Left lung (tissue), 10 donors: ENCODE results near the gene COG5. TPM values are rescaled to one million over a fixed set of nuclear protein-coding genes. Genes with fewer than 3 reads are reported as not detected.
A peak's percentile ranks its signal among the peaks of the same experiment; 100 is the strongest.
"Not testable (repeated sequence)": the region's sequence is repeated elsewhere in the genome, so short reads cannot be mapped to it uniquely, and the experiment has no call there.

Experiments
- ATAC-seq: fragments of 200-7000 bp; cut with Tn5 transposase; one replicate; pipeline ENCODE4 v1.9.1; 2020; ENCODE audit warnings: moderate library complexity
- DNase-seq, 4 donors: peaks; one replicate each; pipeline ENCODE4 v3.0.0-alpha.2; 2013 to 2020
- H3K27ac ChIP-seq, 2 donors: fragments of 200-600 bp; sonication (generic) in 1 of 2; one replicate each; pipeline versions ENCODE4 v1.5.0 to v1.8.0; 2020 to 2021
- H3K27me3 ChIP-seq, 2 donors: fragments of 200-600 bp; sonication (generic) in 1 of 2; one replicate each; pipeline versions ENCODE4 v1.5.0 to v1.8.0; 2020 to 2021
- H3K36me3 ChIP-seq, 2 donors: fragments of 200-600 bp; sonication (generic) in 1 of 2; one replicate each; pipeline versions ENCODE4 v1.5.0 to v1.8.0; 2020 to 2021
- H3K4me1 ChIP-seq, 2 donors: fragments of 200-600 bp; one replicate each; pipeline ENCODE4 v1.8.0; 2021
- H3K4me3 ChIP-seq, 2 donors: fragments of 200-600 bp; sonication (generic) in 1 of 2; one replicate each; pipeline versions ENCODE4 v1.5.0 to v1.8.0; 2020 to 2021; ENCODE audit warnings: mild to moderate bottlenecking in 1 of 2
- H3K9me3 ChIP-seq, 2 donors: fragments of 200-600 bp; sonication (generic) in 1 of 2; one replicate each; pipeline versions ENCODE4 v1.5.0 to v1.8.0; 2020 to 2021
- CTCF ChIP-seq, 2 donors: fragments of 200-600 bp; sonication (generic) in 1 of 2; IDR thresholded peaks; one replicate each; pipeline versions ENCODE4 v1.5.0 to v1.8.0; 2021; ENCODE audit warnings: antibody characterized with exemption in 2 of 2
- intact Hi-C, 2 donors: fragments of 100-400 bp; cut with DNase I; formaldehyde crosslinking; loops; one replicate each; pipeline versions ENCODE4 v1.11.2 to v1.14.2; 2022
- polyA plus RNA-seq, 6 donors: library from polyadenylated mRNA; unstranded; fragments of 120-200 nt; gene quantifications; one replicate each; pipeline ENCODE4 v1.2.1, GENCODE V29; 2013; ENCODE audit not compliant: insufficient read length in 6 of 6
- total RNA-seq, 2 donors: library from RNA; stranded (reverse); fragmentation: NEBNext Ultra II Directional; extraction: Animal tissue kit (Norgen Biotek cat#: 25700); gene quantifications; one replicate each; pipeline ENCODE4 v1.2.1, GENCODE V29; 2021
- donor health status: DM: no; HTN: yes; CAD: no.
- donor health status: DM: no; HTN: no; CAD: no.

Gene COG5
- total and polyA plus RNA-seq, 8 donors, result 26.9 to 42.6 (median 33.4) TPM

- intact Hi-C loops, result no loop called here
- no peak overlapping the region for H3K4me3 ChIP-seq
- TF ChIP-seq CTCF (IDR thresholded peaks at IDR 0.05), result no peak
- ATAC-seq (no peak), DNase-seq (no peak)
- H3K27me3 ChIP-seq, result no peaks in the 10 kb centered on the region
- no peaks in the 10 kb centered on the region for H3K4me1 ChIP-seq
- no peaks in the 10 kb centered on the region for H3K9me3 ChIP-seq
- H3K36me3 ChIP-seq, result peaks cover 0 to 49% of the 10 kb centered on the region in 2 donors
- no peak overlapping the region for H3K27ac ChIP-seq
Measured at GRCh38 chr7:107551936-107552335, 11.8 kb downstream of the COG5 start.

- Histone ChIP-seq H3K9me3 (peaks cover 0 to 17% of the 10 kb centered on the region in 2 donors), H3K27me3 (no peaks in the 10 kb centered on the region), H3K4me3 (no peak overlapping the region), H3K27ac (no peak overlapping the region), H3K36me3 (peaks cover 0 to 52% of the 10 kb centered on the region in 2 donors), H3K4me1 (no peaks in the 10 kb centered on the region)
- ATAC-seq (no peak), DNase-seq (no peak)
- intact Hi-C loops, result no loop called here
- no peak for TF ChIP-seq CTCF (IDR thresholded peaks at IDR 0.05)
Measured at GRCh38 chr7:107544848-107545591, 18.7 kb downstream of the COG5 start.

- DNase-seq (no peak), ATAC-seq (no peak)
- intact Hi-C loops, result no loop called here
Measured at GRCh38 chr7:107543338-107543993, 20.3 kb downstream of the COG5 start.

GRCh38 chr7:107538001-107538400 lies 25.7 kb downstream of the COG5 start:
- no peak overlapping the region for H3K4me3 ChIP-seq
- ATAC-seq (no peak), DNase-seq (peak in 1 of 4 donors; percentile 12)
- no peak overlapping the region for H3K27ac ChIP-seq
- H3K27me3 ChIP-seq, result no peaks in the 10 kb centered on the region
- no peaks in the 10 kb centered on the region for H3K4me1 ChIP-seq
- no peak for TF ChIP-seq CTCF (IDR thresholded peaks at IDR 0.05)
- H3K9me3 ChIP-seq, result no peaks in the 10 kb centered on the region
- intact Hi-C loops, result no loop called here
- H3K36me3 ChIP-seq, result peaks cover 0 to 30% of the 10 kb centered on the region in 2 donors

More at GRCh38 chr7:107543338-107543993, 20.3 kb downstream of the COG5 start:
- H3K9me3 ChIP-seq, result peaks cover 0 to 17% of the 10 kb centered on the region in 2 donors
- TF ChIP-seq CTCF (IDR thresholded peaks at IDR 0.05), result no peak
- H3K4me1 ChIP-seq, result no peaks in the 10 kb centered on the region
- no peaks in the 10 kb centered on the region for H3K27me3 ChIP-seq
- no peak overlapping the region for H3K27ac ChIP-seq
- H3K4me3 ChIP-seq, result no peak overlapping the region
- H3K36me3 ChIP-seq, result peaks cover 0 to 61% of the 10 kb centered on the region in 2 donors

- H3K27me3 ChIP-seq, H3K4me3 ChIP-seq, intact Hi-C loops, DNase-seq, H3K9me3 ChIP-seq, H3K4me1 ChIP-seq, ATAC-seq, H3K27ac ChIP-seq: not testable (repeated sequence)
- peaks cover 0 to 29% of the 10 kb centered on the region in 2 donors for H3K36me3 ChIP-seq
Measured at GRCh38 chr7:107537228-107537627, 26.5 kb downstream of the COG5 start.
